Measurements from ENCODE around the gene KDM2B. TPM values are rescaled to one million over a fixed set of nuclear protein-coding genes. Genes with fewer than 3 reads are reported as not detected.

Gene KDM2B
- polyA plus RNA-seq, 1 of the 3 experiments (the other 2 are of a cell fraction) = 11.5 TPM

GRCh38 chr12:121558956-121559355 lies 21.9 kb downstream of the KDM2B start:
- Histone ChIP-seq H3K36me3 (replicated peaks in 1 of 2; ENCODE audit: control insufficient read depth in 1 of 2, insufficient read depth in 2 of 2, low read length in 1 of 2) (no peaks in the 10 kb centered on the region), H3K4me3 (ENCODE audit: low read depth in 2 of 2, low read length in 1 of 2) (no peak overlapping the region), H2AFZ (ENCODE audit: low read depth) (no peak overlapping the region), H3K27me3 (ENCODE audit: insufficient read depth) (no peaks in the 10 kb centered on the region), H3K9me2 (no peaks in the 10 kb centered on the region), H3K4me1 (ENCODE audit: control insufficient read depth in 1 of 2, insufficient read depth in 2 of 2, low read depth in 1 of 2, low read length in 1 of 2) (no peaks in the 10 kb centered on the region; a peak in 1 of 4 replicates), H3F3A (replicated peaks; ENCODE audit: insufficient read depth) (no peaks in the 10 kb centered on the region), H3K4me2 (no peak overlapping the region), H3K9ac (no peak overlapping the region), H3K9me3 (no peaks in the 10 kb centered on the region), H3K79me2 (ENCODE audit: insufficient read depth) (no peaks in the 10 kb centered on the region), H4K20me1 (ENCODE audit: insufficient read depth) (no peaks in the 10 kb centered on the region), H3K27ac (ENCODE audit: low read depth in 2 of 2, low read length in 1 of 2) (no peak overlapping the region)
- ChIA-PET CTCF (interaction anchor here (1.3 to 1.5 kb wide), 3 partner anchors 66 to 124 kb away, joined by 3 to 5 read pairs (median 3); partner anchors contain the start of gene ORAI1), POLR2A (no interaction called here)
- TF ChIP-seq POLR2AphosphoS5 (IDR thresholded peaks at IDR 0.05; ENCODE audit: low read depth, low read length) (no peak), RXRA (IDR thresholded peaks at IDR 0.05; ENCODE audit: borderline replicate concordance, low read depth) (no peak), TAF1 (IDR thresholded peaks at IDR 0.05; ENCODE audit: borderline replicate concordance, low read depth, low read length) (no peak), PBX3 (IDR thresholded peaks at IDR 0.05) (no peak), MAX (IDR thresholded peaks at IDR 0.05; ENCODE audit: low read depth) (no peak), EP300 (IDR thresholded peaks at IDR 0.05; ENCODE audit: borderline replicate concordance in 1 of 2, low read depth in 1 of 2, low read length in 1 of 2) (no peak), ZBTB33 (IDR thresholded peaks at IDR 0.05; ENCODE audit: borderline replicate concordance, low read depth) (no peak), IRF3 (IDR thresholded peaks at IDR 0.05; ENCODE audit: low read depth, low read length) (no peak), USF1 (IDR thresholded peaks at IDR 0.05; ENCODE audit: borderline replicate concordance, low read depth) (no peak), FOSL2 (IDR thresholded peaks at IDR 0.05; ENCODE audit: borderline replicate concordance, low read depth) (no peak), ELF1 (IDR thresholded peaks at IDR 0.05) (no peak), MEF2A (IDR thresholded peaks at IDR 0.05; ENCODE audit: borderline replicate concordance, low read depth) (no peak), GATA2 (CRISPR knock-in tag; IDR thresholded peaks at IDR 0.05) (no peak), YY1 (IDR thresholded peaks at IDR 0.05; ENCODE audit: low read depth) (no peak)
- WGBS (ENCODE audit: low lambda C conversion rate) = 94% methylated on average over 7 of the region's 7 CpGs
- DNase-seq = no peak

All from SK-N-SH (cell line).